ENCODE results near the gene PPARD.
"Not testable (repeated sequence)": the region's sequence is repeated elsewhere in the genome, so short reads cannot be mapped to it uniquely, and the experiment has no call there.

The PPARD gene

DNA sequence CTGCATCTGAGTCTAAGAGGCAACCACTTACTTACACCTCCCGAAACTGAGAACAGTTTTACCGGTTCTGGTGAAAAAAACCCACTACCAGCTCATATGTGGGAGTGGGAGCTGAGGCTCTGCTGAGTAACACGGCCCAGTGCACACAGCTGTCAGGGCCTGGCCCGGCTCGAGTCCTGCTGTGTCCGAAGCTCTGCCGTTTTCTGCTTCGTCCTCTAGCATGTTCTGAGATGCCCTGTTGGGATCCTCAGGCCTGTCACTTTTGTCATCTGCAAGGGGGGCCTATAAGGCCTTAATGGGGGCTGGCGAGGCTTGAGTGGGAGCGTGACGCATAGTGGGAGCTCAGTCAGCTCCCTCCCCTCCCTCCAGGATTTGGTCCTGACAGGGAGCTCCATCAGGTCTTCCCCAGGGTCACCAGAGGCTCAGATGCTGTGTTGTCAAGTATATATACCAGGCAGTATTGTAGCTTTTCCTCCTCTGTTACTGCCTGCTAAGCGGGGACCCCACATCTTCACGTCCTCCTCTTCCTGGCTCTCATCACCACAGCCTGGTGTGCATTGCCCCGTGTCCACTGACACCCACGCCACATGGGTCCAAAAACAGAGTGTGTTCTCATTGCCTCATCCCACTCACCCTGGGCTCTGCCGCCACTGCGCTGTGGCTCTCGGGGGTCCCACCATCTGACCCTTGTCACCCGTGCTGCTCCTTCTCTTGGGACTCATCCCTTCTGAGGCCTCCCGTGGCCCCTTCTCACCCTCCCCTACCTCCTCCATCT lies 64.5 kb downstream of the PPARD start:
- DNase-seq (ENCODE audit: low spot score) = no peak

DNA sequence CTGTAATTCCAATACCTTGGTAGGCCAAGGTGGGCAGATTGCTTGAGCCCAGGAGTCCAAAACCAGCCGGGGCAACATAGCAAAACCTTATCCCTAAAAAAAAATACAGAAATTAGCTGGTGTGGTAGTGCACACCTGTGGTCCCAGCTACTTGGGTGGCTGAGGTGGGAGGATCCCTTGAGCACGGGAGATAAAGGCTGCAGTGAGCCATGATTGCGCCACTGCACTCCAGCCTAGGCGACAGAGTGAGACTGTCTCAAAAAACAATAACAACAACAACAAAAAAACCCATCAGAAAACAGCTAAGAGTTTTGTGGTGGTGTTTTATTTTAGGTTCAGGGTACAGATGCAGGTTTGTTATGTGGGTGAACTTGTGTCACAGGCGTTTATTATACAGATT lies 66.9 kb downstream of the PPARD start:
- no peak for DNase-seq (ENCODE audit: low spot score)

DNA sequence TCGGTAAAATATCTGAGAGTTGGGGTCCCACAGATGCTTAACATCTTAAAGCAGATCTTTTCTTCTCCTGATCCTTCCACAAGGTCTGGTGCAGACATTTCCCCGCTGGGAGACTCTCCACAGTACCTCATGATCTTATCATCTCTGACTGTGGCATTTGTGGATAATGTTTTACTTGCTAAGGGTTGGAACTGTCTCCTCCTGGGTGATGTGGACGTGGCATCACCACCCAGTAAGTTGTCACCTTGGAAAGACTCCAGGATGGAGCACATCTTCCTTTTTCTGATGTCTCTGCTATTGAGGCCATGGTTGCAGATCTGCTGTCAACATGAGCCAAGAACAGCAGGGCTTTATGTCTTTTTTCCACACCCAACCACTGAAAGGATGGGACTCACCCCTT lies 67.8 kb downstream of the PPARD start:
- no peak for DNase-seq (ENCODE audit: low spot score)

DNA sequence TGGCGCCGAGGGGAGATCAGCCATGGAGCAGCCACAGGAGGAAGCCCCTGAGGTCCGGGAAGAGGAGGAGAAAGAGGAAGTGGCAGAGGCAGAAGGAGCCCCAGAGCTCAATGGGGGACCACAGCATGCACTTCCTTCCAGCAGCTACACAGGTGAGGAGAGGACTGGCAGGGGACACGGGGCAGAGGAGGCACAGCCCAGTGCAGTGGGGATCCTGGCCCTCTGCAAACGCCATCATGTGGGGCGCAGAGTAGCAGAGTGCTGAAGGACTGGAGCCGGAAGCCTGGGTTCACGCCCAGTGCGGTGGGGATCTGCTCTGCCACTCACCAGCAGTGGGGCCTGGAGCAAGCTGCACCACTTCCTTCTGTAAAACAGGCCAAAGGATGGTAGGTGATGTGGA lies 68.7 kb downstream of the PPARD start:
- no peak for DNase-seq (ENCODE audit: low spot score)

DNA sequence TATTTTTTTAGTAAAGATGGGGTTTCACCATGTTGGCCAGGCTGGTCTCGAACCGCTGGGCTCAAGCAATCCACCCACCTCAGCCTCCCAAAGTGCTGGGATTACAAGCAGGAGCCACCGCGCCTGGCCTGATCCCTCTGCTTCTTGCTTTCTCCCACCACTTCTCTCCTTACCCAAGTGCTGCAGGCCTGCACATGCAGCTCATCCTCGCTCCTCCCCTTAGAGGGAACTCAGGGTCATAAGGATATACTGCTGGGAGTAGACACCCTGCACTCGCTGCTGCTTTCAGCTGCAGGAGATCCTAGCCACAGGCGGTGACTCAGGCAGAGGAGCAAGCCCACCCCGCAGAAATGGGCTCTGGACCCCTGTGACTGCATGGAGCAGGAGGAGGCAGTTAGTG lies 69.7 kb downstream of the PPARD start:
- DNase-seq (ENCODE audit: low spot score) = no peak

DNA sequence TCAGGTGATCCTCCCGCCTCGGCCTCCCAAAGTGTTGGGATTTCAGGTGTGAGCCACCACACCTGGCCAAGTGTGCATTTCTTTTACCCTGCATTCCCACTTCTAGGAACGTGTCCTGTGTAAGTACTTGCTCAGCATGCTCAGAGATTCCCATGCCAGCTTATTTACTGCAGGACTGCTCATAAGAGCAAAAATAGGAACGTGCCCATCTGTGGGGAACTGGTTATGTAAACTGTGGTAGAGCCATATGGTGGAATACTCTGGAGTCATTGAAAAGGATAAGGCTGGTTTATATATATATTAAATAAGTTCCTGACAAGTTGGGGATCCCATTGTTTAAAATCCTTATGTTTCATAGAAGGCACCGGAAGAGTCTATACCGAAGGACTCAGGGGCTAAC lies 71.6 kb downstream of the PPARD start:
- DNase-seq (ENCODE audit: low spot score) = no peak

DNA sequence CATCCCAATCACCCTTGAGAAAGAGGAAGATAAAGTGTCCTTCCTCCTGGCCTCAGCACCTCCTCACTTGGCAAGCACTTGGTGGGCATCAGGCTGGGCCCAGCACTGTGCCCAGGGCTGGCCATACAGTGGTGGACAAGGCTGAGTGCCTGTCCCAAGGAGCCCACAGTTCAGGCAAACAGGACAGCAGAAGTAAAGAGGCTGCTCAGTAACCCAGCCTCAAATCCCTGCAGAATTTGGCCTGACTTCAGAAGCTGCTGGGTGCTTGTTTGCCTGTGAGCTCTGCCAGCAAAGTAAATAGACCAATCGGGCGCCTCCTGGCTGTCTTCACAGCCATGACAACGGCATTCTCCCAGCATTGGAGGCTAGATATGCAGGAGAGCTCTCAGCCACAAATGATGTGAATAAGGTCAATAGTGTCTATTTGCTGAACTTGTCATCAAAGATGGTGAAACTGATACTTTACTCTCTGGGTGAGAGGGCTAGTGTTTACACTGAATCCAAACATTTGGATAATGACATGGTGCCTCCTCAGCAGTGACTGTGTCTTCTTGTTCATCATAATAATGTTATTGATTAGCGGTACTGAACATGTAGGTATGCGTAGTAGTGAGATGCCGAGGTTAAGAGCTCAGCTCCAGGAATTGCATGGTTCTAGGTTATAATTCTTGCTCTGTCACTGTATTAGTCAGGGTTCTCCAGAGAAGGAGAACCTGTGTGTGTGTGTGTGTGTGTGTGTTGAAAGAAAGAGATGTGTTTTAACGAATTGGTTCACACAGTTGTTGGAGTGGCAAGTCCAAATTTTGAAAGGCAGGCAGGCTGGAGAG lies 72.9 kb downstream of the PPARD start:
- peak; percentile 7 for DNase-seq (ENCODE audit: low spot score)

DNA sequence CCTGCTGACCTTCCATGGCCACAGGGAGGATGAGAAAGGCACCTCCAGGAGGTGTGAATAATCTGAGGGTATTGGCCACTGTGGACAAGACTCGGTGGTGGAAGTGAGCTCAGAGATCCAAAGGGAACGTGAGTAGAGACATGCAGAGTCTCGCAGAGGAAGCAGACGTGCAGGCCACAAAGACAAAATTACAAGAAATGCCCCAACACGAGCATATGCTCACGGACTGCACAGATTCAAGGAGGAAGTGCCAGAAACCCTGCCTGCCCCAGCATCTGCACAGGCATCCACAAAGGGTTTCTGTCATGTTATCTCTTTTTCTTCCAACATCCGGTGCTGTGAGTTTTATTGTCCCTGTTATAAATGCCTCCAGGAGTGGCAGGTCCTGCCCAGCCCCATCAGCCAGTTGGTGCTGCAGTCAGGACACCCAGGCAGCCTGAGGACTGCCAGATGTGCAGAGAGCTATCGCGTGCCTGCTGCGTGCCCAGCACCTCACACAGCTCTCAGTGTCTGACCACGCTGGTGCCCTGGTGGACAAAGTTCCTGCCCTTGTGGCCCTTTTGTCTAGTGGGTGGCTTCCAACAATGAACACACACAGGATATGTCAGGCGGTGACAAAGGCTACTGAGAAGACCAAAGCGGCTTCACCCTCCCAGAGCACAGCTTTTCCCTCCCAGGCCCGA lies 75.8 kb downstream of the PPARD start:
- DNase-seq (ENCODE audit: low spot score) = no peak

DNA sequence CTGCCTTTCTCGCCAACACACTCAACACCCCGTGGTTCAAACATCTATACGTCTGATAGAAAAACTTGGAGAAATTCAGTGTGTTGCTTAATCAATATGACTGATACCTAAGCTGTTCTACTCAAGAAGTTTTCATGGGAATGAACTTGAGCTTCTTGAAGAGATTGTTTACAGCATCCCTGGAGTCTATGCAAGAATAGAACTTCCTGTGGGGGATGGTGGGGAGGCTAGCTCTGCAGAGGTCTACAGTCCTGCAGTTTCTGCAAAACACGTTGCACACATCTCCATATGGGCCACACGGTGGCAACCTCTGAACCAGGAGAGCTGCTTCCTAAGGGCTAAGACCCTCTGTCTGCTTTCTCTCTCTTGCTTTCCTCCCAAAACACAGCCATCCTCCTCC lies 77.1 kb downstream of the PPARD start:
- no peak for DNase-seq (ENCODE audit: low spot score)

DNA sequence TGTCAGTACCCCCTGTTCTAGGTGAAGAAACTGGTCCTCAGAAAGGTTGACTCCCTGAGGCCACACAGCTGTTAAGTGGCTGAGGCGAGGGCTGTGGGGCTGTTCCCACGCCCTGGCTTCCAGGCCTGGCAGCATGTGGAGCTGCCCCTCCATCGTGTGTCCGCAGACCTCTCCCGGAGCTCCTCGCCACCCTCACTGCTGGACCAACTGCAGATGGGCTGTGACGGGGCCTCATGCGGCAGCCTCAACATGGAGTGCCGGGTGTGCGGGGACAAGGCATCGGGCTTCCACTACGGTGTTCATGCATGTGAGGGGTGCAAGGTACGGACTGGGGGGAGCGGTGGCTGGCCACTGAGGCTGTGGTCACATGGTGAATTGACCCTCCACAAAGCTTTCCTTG lies 77.6 kb downstream of the PPARD start:
- no peak for DNase-seq (ENCODE audit: low spot score)

DNA sequence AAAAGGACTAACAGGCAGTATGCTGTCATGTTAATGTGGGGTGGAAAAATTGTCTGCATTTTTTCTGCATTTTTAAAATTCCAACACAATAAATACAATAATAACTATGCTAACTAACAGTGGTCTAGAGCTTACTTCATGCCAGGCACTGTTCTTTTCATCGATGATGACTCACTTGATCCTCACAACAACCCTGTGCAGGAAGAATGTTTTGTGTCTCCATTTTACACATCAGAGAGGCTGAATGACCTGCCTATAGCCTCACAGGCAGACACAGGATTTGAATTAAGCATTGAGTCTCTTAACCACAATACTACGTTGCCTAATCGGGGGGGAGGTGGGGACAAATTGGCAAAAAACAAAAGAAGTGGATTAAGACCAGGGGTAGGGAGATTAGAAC lies 82.9 kb downstream of the PPARD start:
- DNase-seq (ENCODE audit: low spot score) = no peak

DNA sequence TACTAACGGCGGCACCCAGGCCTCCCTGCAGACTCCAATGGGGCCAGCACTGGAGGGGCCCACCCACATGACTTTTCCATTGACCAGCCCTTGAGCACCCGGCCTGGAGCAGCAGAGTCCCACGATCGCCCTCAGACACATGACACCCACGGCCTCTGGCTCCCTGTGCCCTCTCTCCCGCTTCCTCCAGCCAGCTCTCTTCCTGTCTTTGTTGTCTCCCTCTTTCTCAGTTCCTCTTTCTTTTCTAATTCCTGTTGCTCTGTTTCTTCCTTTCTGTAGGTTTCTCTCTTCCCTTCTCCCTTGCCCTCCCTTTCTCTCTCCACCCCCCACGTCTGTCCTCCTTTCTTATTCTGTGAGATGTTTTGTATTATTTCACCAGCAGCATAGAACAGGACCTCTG lies 83.7 kb downstream of the PPARD start:
- no peak for DNase-seq (ENCODE audit: low spot score)

DNA sequence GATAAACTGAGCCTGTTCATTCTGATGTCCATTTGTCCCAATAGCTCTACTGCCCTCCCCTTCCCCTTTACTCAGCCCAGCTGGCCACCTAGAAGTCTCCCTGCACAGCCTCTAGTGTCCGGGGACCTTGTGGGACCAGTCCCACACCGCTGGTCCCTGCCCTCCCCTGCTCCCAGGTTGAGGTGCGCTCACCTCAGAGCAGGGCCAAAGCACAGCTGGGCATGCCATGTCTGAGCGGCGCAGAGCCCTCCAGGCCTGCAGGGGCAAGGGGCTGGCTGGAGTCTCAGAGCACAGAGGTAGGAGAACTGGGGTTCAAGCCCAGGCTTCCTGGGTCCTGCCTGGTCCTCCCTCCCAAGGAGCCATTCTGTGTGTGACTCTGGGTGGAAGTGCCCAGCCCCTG lies 85.1 kb downstream of the PPARD start:
- no peak for DNase-seq (ENCODE audit: low spot score)

DNA sequence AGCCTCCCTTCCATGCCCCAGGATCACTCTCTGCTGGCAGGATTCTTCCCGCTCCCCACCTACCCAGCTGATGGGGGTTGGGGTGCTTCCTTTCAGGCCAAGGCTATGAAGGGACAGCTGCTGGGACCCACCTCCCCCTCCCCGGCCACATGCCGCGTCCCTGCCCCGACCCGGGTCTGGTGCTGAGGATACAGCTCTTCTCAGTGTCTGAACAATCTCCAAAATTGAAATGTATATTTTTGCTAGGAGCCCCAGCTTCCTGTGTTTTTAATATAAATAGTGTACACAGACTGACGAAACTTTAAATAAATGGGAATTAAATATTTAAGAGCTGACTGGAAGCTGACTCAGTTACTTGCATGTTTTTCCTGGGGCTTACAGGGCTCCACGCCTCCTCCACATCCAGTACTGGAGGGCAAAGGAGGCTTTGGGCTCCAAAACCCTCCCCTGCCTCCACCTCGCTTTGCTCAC lies 85.5 kb downstream of the PPARD start:
- no peak for DNase-seq (ENCODE audit: low spot score)

DNA sequence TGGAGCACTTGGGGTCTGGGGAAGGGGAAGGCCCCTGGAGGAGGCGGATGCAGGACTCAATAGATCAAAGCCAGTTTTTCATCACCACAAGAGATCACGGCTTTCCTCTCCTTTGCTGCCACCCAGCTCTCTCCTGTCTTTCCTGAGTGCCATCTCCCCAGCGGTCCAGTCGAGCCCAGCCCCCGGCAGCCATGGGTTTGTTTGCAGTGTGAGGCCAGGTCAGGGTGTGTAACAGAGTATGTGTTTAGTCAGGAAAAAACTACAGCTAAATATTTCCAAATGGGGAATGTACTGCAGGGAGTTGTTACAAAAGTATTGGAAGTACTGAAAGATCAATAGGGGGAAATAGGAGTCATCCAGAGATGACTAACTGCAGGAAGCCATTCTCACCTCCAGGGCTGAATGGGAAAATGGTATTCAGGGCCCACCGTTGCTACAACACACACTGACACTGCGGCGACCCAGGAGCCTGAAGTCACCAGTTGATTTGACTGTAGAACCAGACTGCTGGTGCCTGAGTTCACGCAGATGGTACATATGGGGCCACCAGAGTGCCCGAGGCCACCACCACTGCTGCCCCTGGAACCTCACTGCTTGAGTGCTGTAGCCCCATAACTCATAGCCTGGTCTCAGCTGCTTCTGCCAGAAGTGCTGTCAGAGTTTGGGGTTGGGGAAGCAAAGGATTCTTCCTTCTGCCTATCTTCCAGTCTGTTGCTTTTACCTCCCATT lies 86.2 kb downstream of the PPARD start:
- no peak for DNase-seq (ENCODE audit: low spot score)

DNA sequence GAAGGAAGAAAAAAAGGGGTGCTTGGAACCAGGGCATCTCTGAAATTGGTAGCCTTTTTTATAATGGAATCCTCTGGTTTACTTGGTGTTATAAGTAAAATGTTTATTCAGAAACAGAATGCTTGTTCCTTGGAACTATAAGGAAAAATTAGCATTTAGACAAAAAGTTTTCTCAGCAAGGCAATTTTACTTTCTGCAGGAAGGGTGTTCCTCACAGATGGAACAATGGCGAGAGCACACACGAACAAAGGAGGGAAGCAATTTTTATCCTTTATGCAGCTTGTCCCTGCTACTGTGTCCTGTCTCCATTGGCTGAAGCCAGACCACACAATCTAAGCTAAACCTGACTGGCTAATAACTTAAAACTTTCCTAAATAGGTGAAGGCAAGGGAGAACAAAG lies 87.1 kb downstream of the PPARD start:
- DNase-seq (ENCODE audit: low spot score) = no peak

DNA sequence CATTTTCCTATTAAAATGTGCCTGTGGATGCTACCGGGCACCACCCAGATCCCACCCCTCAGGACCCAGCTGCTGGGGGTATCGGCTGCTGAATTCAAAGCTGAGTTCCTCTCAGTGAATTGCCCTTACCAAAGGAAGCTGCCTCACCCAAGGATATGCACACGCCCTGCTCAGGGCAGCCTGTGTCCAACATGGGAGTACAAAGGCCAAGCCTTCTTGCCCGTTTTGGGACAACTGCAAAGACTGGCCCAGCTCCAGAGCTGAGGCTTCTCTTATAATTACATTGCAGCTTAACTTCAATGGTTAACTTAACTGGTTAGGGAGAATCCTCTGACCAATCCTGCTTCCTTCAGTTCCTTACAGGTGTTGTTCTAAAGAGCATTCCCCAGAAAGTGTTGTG lies 89.9 kb downstream of the PPARD start:
- no peak for DNase-seq (ENCODE audit: low spot score)

DNA sequence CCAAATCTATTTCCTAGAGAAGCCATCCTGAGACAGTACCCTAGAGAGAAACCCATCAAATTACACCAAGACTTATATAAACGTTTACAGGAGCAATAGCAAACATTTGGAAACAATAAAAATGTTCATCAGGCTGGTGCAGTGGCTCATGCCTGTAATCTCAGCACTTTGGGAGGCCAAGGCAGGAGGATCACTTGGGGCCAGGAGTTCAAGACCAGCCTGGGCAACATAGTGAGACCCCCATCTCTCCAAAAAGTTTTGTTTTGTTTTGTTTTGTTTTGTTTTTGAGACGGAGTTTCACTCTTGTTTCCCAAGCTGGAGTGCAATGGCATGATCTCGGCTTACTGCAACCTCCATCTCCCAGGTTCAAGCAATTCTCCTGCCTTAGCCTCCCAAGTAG lies 90.3 kb downstream of the PPARD start:
- DNase-seq (ENCODE audit: low spot score) = not testable (repeated sequence)

DNA sequence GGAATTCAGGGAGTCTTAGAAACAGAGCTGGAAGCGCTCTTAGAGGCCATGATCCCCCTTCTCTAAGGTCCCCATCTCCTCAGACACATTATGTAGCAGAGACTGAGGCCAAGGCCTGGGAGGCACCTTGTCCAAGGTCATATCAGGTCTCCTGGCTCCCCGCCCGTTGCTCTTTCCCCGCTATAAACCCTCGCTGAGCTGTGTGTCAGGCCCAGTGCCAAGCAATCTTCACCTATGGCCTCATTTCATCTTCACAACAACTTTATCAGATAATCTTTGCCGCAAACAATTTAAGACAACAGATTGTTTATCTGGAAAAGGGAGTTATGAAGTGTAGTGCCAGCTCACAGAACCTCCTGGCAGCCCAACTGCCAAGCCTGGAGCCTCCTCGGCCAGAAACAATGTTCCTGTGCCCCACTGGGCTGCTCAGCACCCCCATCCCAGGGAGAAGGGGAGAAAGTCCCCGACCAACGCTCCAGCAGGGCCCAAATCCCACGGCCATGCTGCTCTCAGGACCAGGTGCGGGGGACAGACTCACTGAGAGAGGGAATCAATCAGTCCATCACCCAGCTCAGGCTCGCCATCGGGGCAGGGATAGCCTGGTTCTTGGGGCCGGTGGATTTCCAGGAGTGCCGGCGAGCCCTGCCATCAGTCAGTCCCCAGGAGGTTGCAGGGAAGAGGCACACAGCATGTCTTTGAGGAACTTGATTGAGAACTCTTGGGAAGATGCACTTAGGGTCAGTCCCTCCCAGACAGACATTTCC lies 92.9 kb downstream of the PPARD start:
- DNase-seq (ENCODE audit: low spot score) = no peak

DNA sequence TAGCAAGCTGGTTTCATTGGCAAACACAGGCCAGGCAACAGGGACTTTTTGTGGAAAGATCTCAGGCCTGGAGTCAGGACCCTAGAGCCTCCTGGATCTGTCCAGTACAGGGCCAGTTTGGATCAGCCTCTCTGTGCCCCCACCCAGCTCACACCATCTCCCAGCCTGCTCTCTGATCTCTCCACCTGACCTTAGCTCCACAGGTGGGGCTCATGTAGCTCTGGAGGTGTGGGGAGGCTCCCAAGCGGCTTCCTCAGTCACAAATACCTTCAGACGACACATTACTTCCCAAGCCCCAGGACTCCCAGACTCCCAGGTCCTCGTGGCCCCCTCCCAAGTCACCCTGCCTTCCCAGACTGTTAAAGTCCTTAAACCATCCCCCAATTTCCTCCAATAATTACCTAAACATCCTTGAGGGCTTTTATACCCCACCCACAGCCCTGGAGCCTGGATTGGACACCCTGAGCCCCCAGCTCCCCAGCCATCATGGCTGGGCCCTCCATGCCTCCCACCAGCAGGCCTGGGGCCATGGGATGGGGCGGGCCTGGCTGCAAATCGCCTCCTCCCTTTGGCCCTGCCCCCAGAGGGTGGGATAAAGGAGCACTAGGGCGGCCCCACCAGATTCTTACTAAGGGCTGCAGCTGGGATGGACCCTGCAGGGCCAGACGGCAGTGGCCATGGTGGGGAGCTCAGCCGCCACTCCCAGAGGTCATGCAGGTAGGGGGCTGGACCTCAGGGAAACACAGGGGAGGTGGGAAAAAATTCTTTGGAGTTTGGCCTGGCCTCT lies 93.9 kb downstream of the PPARD start:
- no peak for DNase-seq (ENCODE audit: low spot score)
